ENCODE data around the gene TWSG1.
"Not testable (repeated sequence)": the region's sequence is repeated elsewhere in the genome, so short reads cannot be mapped to it uniquely, and the experiment has no call there.

The TWSG1 gene

DNA sequence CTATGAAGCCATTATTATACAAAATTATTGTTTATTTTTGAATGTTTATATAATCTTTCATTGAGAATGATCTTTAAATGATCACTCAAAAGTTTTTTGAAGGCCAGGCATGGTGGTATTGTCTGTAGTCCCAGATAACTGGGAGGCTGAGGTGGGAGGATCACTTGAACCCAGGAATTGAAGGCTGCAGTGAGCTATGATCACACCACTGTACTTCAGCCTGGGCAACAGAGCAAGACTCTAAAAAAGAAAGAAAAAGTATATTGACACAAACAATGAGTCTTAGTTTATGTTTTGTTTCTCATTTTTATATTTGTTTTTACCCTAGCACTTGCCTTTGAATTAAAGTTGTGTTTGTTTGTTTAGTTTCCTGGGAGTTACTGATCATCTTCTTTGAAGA lies 2.3 kb downstream of the TWSG1 start:
- no peak for DNase-seq

DNA sequence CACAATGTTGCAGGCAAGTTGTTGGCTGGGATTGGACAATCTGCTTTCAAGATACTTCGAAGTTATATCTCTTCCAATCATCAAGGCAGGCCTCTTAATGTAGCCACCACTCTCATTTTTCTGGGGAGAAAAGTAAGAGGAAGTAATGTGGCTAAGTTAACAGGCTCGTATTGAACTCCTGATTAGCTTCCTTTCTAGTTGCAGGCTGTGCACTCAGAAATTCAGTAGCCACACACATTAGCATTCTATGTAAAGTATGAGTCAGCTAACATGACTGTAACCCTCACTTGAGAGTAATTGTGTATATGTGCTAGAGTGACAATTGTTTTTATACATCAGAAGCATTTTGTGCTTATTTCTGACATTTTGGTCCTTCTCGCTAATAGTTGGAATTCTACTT lies 3.3 kb downstream of the TWSG1 start:
- no peak for DNase-seq

DNA sequence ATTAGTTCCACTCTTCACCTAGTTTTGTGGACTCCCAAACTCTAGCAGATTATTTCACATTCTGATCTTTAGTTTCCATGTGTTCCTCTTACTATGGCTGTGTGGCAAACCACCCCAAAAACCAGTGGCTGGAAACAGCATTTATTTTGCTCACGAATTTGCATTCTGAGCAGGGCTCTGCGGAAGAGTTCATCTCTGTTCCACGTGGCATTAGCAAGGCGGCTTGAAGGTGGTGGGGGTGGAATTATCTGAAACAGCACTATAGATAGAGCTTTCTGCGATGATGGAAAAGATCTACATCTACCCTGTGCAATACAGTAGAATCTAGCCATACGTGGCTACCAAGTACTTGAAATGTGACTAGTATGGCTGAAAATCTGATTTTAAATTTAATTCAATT lies 5.9 kb downstream of the TWSG1 start:
- no peak for DNase-seq

DNA sequence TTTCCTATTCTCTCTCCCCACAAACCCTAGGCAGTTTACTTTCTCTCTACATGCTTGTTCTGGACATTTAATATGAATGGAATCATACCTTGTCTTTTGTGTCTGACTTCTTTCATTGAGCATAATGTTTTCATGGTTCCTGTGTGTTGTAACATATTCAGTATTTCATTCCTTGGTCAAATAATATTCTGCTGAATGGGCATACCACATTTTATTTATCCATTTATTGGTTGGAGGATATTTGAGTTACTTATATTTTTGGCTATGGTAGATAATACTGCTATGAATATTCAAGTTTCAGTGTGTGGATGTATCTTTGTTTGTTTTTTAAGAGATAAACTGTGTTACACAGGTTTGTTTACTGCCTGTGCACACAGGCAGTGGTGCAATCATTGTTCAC lies 9.0 kb downstream of the TWSG1 start:
- DNase-seq: no peak

DNA sequence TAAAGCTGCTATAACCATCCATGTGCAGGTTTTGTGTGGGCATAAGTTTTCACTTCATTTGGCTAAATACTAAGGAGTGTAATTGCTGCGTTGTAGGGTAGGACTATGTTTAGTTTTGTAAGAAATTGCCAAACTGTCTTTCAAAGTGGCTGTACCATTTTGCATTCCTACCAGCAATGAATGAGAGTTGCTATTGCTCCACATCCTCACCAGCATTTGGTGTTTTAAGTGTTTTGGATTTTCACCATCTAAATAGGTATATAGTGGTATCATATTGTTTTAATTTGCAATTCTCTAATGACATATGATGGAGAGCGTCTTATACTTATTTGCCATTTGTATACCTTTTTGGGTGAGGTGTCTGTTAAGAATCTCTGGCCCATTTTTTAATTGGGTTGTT lies 12.2 kb downstream of the TWSG1 start:
- no peak for DNase-seq

DNA sequence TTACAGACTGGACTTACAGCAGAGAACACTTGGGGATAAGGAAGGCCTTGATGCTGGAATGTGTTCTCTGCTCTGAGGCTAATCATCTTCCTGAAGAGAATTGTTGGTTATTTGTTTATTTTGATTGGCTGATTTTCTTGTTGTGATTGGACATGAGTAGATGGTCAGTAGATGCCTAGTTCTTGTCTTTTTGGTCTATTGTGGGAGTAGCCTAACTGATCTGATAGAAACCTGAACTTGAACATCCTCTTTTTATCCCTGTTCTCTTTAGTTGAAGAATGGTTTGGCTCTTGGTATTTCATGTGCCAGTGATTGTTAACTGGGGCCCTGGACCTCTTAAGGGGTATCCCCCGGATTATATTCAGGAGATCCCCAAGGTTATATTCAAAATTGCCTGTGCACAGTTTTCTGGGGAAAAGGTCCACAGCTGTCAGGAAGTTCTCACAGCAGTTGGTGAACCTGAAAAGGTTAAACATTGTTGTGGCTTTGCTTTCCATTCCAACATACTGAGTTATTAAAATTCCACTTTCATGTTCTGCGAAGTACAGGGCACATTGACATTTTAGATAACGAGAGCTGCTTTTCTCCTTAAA lies 13.6 kb downstream of the TWSG1 start:
- no peak for DNase-seq

DNA sequence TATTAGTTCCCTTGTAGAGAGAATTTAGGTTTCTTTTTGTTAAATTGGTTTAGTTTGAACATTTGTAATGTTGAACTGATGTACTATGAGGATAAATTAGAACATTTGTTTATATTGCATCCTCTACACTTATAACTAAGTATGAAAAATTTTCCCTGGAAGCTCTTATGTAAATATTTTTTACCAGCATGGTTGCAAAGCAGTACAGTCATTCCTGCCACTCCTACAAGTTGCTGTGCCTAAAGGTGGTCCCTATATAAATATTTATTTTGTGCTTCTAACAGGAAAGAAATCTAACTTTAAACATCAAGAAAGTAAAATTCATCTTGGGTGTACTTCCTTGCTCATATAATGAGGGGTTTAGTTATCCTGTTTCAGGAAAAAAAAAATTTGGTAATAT lies 14.2 kb downstream of the TWSG1 start:
- no peak for DNase-seq

DNA sequence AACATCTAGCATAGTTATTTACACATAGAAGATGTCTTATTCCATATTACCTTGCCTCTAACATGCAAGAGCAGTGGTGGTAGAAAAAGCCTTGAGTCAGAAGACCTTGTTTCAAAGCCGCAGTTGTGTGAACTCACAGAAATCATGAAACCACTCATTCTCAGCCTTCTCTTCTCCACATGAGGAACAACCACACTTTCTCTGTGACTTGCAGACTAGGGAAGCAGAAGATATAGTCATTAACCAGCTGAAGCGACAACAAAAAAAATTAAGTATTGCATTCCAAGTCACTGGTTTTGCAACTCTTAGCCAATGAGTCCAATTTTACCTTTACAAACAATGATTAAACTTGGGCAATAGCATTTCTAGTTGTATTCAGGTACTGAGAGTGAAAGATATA lies 19.0 kb downstream of the TWSG1 start:
- no peak for DNase-seq

DNA sequence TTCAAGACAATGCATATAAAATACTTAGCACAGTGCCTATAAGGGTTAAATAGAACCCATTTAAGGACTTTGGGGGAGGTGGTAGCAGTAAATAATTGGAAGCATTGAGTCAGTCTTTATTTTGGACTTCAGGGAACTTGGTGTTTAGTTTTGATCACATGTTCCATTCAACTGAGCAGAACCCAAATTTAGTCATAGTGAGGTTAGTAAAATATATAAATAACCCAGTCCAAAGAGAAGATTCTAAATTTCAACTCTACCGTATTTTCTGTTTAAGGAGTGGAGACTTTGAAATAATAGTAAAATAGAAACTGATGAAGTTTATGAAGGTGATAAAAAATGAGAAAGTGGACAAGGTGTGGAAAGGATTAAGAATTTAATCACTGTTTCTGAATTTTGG lies 19.7 kb downstream of the TWSG1 start:
- DNase-seq: no peak

DNA sequence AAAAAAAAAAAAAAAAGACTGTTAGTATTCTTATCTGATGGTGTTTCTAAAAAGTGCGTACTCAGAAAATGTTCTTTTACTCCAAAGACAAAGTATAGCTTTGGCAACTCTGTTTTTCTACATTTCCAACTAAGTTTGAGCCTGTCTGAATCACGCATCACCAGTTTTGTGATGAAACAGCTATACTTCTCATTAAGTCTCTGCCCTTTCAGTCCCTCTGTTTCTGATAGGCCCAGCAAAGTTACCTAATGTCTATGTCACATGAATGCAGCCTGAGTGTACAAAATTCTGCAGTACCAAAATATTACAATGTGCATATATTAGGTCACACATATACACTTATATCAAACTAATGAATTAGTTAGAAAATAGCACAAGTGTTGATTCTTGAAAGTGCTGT lies 22.4 kb downstream of the TWSG1 start:
- no peak for DNase-seq

DNA sequence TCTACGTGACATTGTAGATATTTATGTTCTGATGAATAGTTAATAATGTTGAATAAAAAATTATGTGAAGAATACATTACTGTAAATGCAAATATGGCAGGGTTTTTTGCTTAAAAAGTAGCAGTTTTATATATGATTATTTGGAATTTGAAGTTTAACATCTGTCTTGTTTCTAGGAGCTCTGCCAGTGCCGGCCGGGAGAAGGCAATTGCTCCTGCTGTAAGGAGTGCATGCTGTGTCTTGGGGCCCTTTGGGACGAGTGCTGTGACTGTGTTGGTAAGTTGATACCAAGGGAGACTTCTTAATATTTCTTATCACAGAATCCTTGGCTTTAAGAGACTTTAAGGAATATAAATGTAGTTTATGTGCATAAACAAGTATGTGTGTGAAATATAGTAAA lies 25.2 kb downstream of the TWSG1 start:
- no peak for DNase-seq

DNA sequence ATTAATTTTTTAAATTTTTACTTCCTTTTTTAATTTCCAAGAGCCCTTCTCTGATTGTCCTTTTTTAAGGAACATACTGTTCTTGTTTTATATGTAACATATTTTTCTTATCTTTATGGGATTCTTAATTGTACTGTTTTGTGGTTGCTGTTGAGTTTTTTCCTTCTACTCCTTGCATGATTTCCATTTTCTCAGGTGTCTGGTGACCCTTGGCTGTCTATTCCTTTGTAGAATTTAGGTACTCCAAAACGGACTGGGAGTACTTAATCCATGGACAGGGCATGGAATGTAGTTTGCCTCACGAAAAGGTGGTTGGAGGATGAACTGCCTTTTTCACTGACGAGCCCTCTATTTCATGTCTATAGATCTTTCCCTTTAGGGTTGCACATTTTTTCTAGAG lies 26.6 kb downstream of the TWSG1 start:
- no peak for DNase-seq

DNA sequence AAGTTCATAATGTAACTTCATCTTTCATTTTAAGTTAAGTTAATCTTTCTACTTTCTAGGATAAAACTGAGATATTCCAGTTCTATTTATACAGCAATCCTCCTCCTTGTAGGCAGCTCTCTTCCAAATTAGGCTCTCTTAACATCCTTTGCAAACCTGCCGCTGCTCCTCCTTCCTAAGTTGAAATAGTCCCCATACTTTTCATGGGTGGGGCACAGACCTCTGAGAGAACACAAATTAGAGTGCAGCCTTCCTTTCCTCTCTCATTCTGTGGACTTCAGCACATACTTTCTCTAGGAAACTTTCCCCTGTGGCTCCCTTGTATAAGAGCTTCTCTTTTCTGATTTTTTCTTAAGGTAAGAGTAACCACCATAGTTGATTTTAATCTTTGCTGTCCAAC lies 28.3 kb downstream of the TWSG1 start:
- no peak for DNase-seq

DNA sequence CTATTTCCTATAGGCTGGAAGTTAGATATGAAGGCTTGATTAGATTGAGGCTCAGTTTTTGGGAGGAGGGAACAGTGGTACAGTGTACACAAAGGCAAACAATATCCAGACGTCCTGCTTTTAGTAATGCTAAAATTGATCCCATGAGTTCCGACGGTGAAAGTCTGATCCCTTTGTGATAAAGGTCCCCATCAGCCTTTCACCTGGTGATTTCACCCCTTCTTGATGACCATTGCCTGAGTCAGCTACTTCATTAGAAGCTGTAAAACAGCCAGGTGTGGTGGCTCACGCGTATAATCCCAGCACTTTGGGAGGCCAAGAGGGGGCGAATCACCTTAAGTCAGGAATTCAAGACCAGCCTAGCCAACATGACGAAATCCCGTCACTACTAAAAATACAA lies 29.7 kb downstream of the TWSG1 start:
- DNase-seq: no peak

DNA sequence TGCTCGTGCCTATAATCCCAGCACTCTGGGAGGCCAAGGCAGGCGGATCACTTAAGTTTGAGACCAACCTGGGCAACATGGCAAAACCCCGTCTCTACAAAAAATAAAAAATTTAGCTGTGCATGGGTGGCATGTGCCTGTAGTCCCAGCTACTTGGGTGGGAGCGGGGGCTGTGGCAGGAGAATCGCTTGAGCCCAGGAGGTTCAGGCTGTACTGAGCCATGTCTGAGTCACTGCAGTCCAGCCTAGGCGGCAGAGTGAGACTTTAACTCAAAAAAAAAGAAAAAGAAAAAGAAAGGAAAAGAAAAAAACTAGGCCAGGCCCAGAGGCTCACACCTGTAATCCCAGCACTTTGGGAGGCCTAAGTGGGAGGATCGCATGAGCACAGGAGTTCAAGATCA lies 30.8 kb downstream of the TWSG1 start:
- no peak for DNase-seq

DNA sequence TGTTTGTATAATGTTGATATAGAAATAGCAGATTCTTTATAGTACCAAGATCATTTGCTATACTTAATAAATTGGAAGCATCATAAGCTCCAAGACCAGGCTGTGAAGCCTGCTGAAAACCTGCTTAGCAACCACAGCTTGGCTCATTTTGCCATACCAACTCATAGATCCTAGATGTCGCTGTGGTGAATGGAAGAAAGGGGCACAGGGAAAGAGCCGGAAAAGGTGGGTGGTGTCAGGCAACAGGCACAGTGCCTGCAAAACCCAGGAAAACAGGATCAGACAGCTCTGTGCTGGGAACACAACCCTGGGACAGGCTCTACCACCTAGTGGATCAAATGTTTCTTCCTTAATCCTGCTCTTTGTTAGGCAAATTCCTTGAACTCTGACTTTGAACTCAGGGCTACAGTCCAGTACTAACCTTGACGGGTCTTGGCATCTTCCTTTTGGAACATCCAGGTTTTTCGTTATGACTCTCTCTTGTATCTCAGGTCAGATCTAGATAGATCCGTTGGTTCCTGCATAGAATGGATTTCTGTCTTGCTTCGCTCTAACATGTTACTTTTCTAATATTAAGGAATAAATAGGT lies 31.6 kb downstream of the TWSG1 start:
- DNase-seq: no peak

DNA sequence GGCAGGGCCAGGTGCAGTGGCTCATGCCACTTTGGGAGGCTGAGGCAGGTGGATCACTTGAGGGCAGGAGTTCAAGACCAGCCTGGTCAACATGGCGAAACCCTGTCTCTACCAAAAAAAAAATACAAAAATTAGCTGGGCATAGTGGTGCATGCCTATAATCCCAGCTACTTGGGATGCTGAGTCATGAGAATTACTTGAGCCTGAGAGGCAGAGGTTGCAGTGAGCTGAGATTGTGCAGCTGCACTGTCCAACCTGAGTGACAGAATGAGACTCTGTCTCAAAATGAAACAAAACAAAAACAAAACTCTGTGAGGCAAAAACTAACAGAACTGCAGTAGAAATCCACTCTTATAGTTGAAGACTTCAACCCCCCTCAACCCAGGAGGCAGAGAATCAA lies 38.7 kb downstream of the TWSG1 start:
- not testable (repeated sequence) for DNase-seq

DNA sequence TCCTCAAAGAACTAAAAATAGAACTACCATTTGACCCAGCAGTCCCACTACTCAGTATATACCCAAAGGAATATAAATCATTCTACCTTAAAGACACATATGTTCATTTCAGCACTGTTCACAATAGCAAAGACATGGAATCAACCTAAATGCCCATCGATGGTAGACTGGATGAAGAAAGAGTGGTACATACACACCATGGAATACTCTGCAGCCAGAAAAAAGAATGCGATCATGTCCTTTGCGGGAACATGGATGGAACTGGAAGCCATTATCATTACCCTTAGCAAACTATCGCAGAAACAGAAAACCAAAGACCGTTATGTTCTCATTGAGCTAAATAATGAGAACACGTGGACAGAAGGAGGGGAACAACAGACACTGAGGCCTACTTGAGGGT lies 44.5 kb downstream of the TWSG1 start:
- DNase-seq: no peak

DNA sequence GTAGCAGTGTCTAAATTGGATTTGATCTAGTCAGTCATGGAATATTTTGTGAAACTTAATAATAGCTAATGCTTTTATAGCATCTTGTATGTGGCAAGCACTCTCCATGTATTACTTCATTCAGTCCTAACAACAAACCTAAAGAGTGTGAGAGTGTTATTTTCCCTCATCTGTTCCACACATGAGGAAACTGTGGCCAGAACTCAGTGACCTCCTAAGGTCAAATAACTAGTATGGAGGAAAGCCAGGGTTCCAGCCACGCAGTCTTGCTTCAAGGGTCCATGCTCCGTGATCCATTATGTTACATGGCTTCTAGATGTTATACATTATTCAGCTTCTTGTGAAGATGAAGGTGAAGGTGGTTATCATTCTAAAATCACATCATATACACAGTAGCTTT lies 45.5 kb downstream of the TWSG1 start:
- DNase-seq: no peak

DNA sequence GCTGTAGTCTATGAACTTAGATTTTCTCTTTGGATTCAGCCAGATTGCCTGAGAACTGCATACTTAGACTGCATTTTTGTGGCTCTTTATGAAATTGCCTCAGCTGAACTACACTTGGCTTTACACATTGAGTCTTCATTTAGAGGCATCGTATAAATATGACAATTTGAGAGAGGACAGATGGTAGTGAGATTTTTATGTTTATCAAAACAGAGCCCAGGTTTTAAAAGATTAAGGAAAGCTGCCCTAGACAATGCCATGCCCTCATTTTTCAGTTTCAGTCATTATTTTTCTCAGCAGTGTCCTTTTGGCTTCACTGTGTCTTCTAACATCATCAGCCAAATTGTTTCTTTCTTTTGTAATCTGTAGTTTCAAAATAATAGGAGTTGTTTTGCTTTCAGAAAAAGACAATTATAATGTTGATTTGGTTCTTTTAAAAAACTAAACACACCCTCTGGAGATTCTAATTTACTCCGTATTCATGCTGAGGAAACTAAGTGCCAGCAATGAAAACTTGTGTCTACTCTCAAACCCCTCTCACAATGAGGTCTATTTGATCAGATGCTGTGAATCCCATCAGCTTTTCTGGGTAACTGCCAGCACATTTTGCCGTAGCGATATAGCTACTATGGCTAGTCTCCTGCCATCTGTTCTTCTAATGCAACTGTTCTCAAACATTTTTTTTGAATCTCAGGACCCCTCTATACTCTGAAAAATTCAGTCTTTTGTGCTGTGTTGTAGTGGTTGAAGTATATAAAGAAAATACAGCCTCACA lies 46.2 kb downstream of the TWSG1 start:
- no peak for DNase-seq

DNA sequence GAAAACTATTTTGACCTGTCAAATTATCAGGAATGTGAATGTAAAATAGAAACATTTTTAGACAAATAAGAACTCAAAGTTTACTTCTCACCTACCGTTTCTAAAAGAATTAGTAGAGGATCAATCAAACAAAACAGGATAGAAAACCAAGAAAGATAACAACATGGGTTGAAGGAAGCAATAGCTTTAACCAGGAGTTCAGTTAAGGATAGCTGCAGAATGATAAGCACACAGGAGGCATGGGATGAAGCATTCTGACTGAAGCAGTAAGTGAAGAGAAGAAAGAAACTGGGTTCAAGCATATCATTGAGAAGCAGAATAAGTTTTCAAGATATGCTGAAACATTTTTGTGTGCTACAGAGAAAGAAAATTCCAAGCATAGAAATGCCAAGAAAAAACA lies 52.3 kb downstream of the TWSG1 start:
- no peak for DNase-seq

DNA sequence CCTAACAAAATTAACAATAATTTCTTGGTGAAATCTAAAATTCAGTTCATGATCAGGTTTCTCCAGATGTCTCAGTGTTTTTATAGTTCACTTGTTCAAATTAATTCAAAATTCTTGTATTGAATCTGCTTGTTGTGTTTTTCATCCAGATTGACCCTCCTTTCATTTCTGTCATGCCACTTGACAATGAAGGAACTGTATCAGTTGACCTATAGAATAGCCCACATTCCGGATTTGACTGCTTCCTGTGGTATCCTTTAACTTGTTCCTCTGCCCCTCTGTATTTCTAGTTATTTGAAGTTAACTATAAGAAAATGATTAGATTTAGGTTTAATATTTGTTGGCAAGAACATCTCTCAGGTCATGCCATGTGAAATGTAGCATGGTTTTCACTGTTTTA lies 53.3 kb downstream of the TWSG1 start:
- DNase-seq: no peak

DNA sequence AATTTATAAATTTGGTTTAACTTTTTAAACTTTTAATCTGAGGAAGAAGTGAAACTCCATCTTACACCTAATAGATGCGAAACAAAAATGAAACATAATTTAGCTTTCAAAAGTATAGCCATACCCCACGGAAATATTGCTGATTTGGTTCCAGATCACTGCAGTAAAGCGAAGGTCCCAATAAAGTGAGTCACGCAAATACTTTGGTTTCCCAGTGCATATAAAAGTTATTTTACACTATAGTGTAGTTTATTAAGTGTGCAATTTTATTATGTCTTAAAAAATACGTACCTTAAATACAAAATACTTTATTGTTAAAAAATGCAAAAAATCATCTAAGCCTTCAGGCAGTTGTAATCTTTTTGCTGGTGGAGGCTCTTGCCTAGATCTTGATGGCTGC lies 55.1 kb downstream of the TWSG1 start:
- DNase-seq: no peak

DNA sequence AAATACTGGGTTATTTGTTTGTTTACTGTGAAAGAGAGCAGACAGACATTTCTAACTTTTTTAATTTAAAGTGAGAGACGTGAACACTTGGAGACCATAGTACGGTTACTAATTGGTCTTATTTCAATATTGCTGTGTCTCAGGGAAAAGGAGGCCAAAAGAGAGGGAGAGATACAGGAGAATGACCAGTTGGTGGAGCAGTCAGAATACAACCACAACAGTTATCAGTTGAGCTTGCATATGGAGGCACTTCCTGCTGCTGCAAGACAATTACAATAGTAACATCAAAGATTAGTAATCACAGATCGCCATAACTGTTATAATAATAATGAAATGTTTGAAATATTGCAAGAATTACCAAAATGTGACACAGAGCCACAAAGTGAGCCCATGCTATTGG lies 58.2 kb downstream of the TWSG1 start:
- DNase-seq: no peak

DNA sequence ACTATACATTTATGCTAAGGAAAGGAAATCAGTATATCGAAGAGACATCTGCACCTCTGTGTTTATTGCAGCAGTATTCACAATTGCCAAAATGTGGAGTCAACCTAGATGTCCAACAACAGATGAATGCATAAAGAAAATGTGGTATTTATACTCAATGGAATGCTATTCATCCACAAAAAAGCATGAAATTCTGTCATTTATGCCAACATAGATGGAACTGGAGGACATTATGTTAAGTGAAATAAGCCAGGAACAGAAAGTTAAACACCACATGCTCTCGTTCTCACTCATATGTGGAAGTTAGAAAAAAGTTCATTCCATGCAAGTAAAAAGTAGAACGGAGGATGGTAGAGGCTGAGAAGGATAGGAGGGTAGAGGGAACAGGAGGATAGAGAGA lies 59.5 kb downstream of the TWSG1 start:
- no peak for DNase-seq
